ENCODE data around the gene MPO. TPM values are rescaled to one million over a fixed set of nuclear protein-coding genes. Genes with fewer than 3 reads are reported as not detected.

The MPO gene
- total and polyA plus RNA-seq, 2 donors (not counting 3 experiments of a cell fraction or from before 2014, with no cell fraction given): not detected

GRCh38 chr17:58242171-58242784, 38.5 kb downstream of the MPO start:
- dilution Hi-C loops (cut with MboI; ENCODE audit: extremely low pct_ligation_motif_present, low sequenced_read_pairs) (no loop called here), intact Hi-C loops (cut with micrococcal nuclease) (no loop called here)
- ChIA-PET CTCF (interaction anchor here (1.0 to 1.2 kb wide), 2 partner anchors 8 to 10 kb away, joined by 3 to 5 read pairs; no protein-coding TSS in a partner anchor), POLR2A (interaction anchor here (0.5 kb wide), 1 partner anchor 159 kb away, joined by 3 read pairs; the partner anchor contains the start of gene DYNLL2)
- Histone ChIP-seq H3K27ac (ENCODE audit: insufficient read depth, low read depth, low read length) (no peak overlapping the region), H3K9me1 (replicated peaks; ENCODE audit: control insufficient read depth, extremely low read depth, insufficient read depth, low read length) (no peaks in the 10 kb centered on the region), H3K79me2 (ENCODE audit: control insufficient read depth, insufficient read depth, low read length) (no peaks in the 10 kb centered on the region), H3K4me1 (ENCODE audit: control insufficient read depth, extremely low read depth, insufficient read depth, low read length) (no peaks in the 10 kb centered on the region), H3K4me2 (ENCODE audit: insufficient read depth, low read length) (no peak overlapping the region), H3K9me3 (replicated peaks; ENCODE audit: control insufficient read depth, insufficient read depth, low read length) (no peaks in the 10 kb centered on the region), H2AFZ (ENCODE audit: low read depth, low read length) (no peak overlapping the region), H3K4me3 (replicated peaks in 1 of 3; ENCODE audit: insufficient read depth in 1 of 3, low read depth in 1 of 3, low read length in 3 of 3) (no peak overlapping the region), H3K9ac (replicated peaks; ENCODE audit: extremely low read depth, insufficient read depth, low read length) (no peak overlapping the region), H3K27me3 (ENCODE audit: control insufficient read depth in 2 of 2, insufficient read depth in 2 of 2, low read length in 2 of 2) (peaks cover 8 to 23% of the 10 kb centered on the region in 2 experiments), H3K36me3 (ENCODE audit: control insufficient read depth in 2 of 2, extremely low read depth in 1 of 2, insufficient read depth in 2 of 2, low read length in 2 of 2) (no peaks in the 10 kb centered on the region), H4K20me1 (replicated peaks; ENCODE audit: control insufficient read depth, extremely low read depth, insufficient read depth, low read length) (no peaks in the 10 kb centered on the region)
- FAIRE-seq: no peak
- no peak for DNase-seq (ENCODE audit: low read depth, low spot score)
- no peak for TF ChIP-seq FOS (IDR thresholded peaks at IDR 0.05; ENCODE audit: borderline replicate concordance, insufficient read depth, low read length)
- no peak for TF ChIP-seq JUN (IDR thresholded peaks at IDR 0.05; ENCODE audit: borderline replicate concordance, insufficient read depth, insufficient read length, low read depth)
- no peak for TF ChIP-seq MYC (IDR thresholded peaks at IDR 0.05; ENCODE audit: low read depth, low read length)
- no peak for TF ChIP-seq CTCF (IDR thresholded peaks at IDR 0.05; ENCODE audit: extremely low read depth in 1 of 2, insufficient read depth in 1 of 2, low read depth in 1 of 2, low read length in 2 of 2)
- no peak for TF ChIP-seq MAX (IDR thresholded peaks at IDR 0.05; ENCODE audit: insufficient read depth, insufficient read length)
- no peak for TF ChIP-seq POLR2A (IDR thresholded peaks at IDR 0.05; ENCODE audit: low read depth, low read length)
- no peak for TF ChIP-seq GATA2 (IDR thresholded peaks at IDR 0.05; ENCODE audit: insufficient read depth, insufficient read length, low read depth, low read length)
- TF ChIP-seq EZH2 (IDR thresholded peaks at IDR 0.05; ENCODE audit: borderline replicate concordance, low read depth, low read length, severe bottlenecking): no peak
- TF ChIP-seq POLR2AphosphoS5 (IDR thresholded peaks at IDR 0.05; ENCODE audit: insufficient read depth, low read depth, low read length): no peak
- BruUV-seq (replicated peaks): no TSS peak

Measured in endothelial cell of umbilical vein (primary cell).